NCI-H187 treated with DMSO at 0.1 percent for 48 hours (cell line): ENCODE results near the gene CEP57.

ENCODE experiments used
- DNase-seq: peaks from one replicate; lab custom pipeline; 2025; lab: John Stamatoyannopoulos, UW

Gene CEP57

GRCh38 chr11:95790123-95790932 lies at the start of gene CEP57:
TSS of gene CEP57 (plus strand) at chr11:95790498. CDS start at chr11:95790699, 201 bp downstream.
- DNase-seq: peak; percentile 84

DNA sequence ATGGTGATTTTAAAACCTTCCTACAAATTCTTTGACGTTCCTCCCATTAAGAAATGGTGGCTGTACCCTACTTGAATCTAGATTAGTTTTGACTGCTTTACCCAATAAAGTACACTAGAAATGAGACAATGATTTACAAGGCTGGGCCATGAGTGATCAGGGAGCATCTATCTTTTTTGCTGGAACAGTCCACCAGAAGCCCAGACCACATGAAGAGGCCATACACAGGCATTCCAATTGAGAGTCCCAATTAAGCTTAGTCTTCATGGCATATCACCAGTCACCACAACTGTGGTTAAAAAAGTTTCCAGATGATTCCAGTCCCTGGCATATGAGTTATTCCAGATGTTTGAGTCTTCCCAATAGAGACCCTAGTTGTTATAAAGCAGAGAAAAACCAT lies 40.2 kb upstream of the CEP57 start:
- no peak for DNase-seq

GRCh38 chr11:95751515-95751914 lies 38.8 kb upstream of the CEP57 start:
- no peak for DNase-seq

DNA sequence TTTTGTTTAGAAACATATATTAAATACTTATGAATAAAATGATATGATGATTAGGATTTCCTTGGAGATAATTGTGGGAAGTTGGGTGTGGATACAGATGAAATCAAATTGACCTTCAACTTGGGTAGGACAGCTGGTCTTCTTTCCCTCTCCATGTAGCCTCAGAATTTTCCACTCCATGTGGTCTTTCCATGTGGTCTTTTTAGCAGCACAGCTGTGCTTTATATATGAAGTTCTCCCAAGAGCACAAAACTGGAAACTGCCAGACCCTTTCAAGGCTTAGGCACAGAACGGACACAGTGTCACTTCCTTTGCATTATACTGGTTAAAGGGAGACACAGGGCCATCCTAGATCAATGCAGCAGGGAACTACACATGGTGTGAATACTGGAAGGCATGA lies 29.4 kb upstream of the CEP57 start:
- no peak for DNase-seq

GRCh38 chr11:95762534-95762933 lies 27.8 kb upstream of the CEP57 start:
- no peak for DNase-seq

DNA sequence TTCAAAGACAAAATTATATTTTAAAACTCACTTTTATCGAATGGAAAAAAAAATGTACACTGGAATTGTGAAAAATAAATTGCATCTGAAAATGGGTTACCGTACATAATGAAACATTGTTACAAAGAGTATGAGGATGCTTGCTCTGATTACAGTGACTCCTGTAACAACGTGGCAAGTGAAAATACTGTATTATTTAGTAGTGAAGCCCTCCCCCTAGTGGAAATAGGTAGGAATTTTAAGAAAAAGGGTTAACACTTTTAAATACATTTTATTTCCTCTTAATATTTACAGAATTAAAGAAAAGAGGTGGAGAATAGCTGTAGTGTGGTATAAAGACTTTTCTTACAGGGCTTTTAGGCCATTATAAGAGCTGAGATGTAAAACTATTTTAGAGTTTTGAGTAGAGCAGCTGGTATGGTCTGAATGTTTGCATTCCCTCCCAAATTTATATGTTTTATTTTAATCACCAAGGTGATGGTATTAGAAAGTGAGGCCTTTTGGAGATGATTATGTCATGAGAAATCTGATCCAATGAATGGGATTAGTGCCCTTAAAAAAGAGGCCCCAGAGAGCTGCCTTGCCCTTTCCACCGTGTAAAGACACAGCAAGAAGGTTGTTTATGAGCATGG lies 25.9 kb upstream of the CEP57 start:
- DNase-seq: peak; percentile 7

- no peak for DNase-seq
These were observed 23.6 kb upstream of the CEP57 start for GRCh38 chr11:95766701-95767100.

DNA sequence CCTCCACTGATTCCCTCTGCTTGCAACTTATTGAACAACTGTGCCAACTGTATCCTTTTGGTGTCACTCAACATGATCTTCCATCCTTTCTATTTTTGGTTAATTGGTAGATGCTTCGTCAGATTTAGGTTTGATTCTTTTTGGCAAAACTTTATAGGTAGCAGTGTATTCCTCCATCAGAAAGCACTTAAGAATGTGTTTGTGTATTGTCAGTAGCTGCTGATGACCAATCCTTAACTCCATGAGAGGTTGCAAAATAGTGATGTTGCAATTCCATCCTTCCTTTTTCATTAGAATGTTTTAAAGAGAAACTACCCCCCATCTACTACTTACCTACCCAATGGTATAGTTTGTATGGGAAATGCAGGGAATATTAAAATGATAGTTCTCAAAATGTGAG lies 22.8 kb upstream of the CEP57 start:
- no peak for DNase-seq

DNA sequence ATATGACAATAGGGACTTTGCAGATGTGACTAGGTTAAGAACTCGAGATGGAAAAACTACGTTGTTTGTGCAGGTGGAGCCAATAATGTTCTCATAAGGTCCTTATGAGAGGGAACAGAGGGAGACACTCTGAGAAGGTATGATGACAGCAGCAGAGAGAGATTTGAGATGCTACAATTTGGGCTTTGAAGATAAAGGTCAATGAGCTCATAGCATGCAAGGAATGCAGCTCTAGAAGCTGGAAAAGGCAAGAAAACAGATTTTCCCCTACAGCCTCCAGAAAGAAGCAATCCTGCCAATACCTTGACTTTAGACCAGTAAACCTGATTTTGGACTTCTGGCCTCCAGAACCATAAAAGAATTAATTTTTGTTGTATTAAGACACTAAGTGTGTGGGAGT lies 21.8 kb upstream of the CEP57 start:
- no peak for DNase-seq

GRCh38 chr11:95776859-95777258 lies 13.4 kb upstream of the CEP57 start:
- DNase-seq: no peak

GRCh38 chr11:95778699-95779098 lies 11.6 kb upstream of the CEP57 start:
- DNase-seq: no peak

GRCh38 chr11:95780544-95780943 lies 9.8 kb upstream of the CEP57 start:
- DNase-seq: no peak

DNA sequence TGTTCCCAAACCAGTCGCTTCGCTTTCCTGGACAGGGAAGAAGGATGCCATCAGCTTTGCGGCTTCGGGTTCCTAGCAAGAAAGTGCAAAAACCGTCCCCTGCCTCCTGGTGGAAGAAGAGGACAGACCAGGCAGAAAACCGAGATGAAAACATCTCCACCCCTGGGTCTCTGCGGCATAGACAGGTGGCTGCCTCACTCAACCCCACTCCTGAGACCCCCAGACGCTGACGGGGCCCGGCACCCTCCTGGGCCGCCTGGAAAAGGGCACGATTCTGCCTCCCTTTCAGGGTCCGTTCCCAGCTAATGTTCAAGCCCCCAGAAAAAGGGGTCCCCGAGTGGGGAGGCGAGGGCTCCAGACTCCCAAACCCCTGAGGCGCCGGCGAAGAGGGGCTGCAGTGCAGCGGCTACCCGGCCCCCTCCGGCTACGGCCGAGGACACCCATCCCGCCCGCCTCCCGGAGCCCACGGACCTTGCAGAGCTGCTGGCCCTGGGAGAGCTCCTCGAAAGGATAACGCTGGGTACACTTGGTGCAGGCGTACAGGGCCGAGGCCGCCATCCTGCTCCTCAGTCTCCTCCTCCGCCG lies 1.3 kb upstream of the CEP57 start:
- no peak for DNase-seq

DNA sequence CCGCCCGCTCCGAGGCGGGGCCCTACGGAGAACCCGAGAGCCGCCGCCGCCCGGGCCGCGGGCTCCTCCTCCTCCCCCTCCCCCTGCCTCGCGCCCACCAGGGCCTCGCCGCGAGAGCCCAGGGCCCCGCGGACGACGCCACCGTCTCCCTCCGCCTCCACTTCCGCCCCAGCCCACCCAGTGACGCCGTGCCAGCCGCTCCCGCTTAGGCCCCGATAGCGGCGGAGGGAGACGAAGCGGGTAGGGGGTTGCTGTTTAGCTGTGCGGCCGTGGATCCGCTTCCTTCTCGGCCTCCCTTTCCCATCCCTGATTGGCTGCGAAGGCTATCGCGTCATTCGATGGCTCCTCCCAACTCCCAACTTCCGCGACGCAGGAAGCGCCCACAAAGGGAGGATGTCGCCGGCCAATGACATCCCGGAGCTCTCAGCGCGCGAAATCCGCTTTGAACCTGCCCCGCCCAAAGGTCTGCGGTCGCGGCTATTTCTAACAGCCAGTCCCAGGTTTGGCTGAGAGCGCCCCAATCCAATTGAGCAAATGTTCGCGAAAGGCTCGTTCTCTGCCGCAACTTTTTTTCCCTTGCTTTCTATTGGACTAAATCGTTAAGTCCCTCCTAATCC lies 684 bp upstream of the CEP57 start, which contains the start of gene FAM76B:
Gene FAM76B, minus strand, starts transcription at position 277 of the 617 bp plus-strand sequence. CDS start 304 bp downstream, outside the sequence.
- peak; percentile 88 for DNase-seq

DNA sequence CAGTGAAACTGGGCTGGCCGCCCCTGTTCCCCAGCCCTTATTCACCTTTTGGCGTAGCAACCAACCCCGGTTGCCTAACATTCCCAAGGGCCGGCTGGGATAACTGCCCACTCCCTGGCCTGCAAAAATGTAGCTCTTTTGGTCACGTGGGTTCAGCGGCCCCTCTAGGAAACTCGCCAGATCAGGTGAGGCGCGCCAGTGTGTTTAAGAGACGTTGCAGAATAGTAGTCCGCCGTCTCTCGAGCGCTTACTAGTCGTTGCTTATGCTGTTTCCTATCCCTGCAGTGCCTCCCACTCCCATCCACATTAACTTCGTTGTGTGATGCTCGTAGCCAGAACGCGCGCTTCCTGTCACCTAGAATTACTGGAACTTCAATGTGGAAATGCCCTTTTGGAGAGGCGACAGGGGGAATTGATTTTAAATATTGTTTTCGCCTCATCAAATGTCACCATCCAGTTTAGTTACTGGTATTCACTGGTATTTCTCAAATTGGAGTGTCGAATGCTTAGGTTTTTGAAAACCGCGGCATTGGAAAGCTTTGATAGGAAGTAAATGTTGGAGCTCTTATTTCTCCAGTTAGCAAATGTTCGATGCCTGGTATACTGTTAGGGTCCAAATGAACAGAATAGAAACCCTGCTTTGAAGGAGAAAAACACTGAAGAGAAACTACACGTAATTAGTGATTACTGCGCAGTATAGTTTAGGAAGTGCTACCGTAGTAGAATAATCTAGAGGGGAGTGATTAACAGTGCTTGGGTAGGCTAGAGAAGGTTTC lies 823 bp downstream of the CEP57 start:
- DNase-seq: peak; percentile 3

DNA sequence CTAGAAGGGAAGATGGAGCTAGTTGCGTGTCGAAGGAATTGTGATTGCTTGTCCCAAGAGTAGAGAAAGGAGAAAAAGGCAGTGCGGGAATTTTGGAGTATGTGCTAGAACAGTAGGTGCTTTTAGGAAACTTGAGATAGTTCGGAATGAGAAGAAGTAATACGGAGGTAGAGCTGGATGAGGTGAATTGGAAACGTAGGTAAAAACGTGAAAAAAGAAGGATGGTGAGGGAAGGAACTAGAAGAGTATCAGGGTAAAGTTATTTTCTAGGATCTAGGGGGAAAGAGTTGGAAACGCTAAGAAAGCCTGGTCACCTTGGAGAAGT lies 1.4 kb downstream of the CEP57 start:
- DNase-seq: no peak

GRCh38 chr11:95792200-95792599 lies 1.9 kb downstream of the CEP57 start:
- no peak for DNase-seq

- DNase-seq: no peak
These were observed 2.4 kb downstream of the CEP57 start for GRCh38 chr11:95792700-95793099.

DNA sequence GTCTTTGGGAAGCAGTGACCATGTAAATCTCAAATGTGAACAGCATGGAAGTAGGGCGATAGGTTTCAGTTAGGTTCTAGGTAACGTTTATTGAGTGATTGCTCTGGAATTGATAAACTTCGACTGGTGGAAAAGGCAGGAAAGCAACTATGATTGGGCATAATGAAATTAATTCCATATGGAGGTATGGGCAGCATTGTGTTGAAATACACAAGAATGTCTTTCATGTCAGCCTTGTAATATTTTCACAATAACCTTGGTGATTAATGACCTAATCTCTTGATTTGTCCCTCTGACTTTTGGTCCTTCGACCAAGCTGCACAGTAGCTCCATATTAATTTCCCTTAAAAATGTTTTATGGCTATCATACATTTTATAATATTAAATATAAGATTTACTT lies 2.8 kb downstream of the CEP57 start:
- no peak for DNase-seq

- no peak for DNase-seq
These were observed 3.8 kb downstream of the CEP57 start for GRCh38 chr11:95794086-95794485.

- no peak for DNase-seq
These were observed 5.5 kb downstream of the CEP57 start for GRCh38 chr11:95795627-95796295.

DNA sequence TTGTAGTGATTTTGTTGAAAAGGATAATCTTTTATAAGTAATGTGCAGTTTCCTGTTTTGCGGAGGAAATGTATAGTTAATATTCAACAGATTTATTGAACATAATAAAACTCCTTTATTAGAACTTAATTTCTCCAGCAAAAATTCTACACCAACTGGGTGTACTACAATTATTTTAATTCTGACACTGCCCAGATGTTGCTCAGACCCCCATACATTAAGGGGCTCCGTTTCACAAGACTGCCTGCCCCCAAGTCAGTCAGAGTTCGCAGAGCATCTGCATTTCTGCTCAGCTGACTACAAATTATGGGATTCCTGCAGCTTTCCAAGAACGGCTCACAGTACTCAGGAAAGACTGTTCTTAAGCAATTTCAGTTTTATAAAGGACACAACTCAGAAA lies 6.2 kb downstream of the CEP57 start:
- no peak for DNase-seq
